HepG2 (cell line): ENCODE results near the gene ARL5B. TPM values are rescaled to one million over a fixed set of nuclear protein-coding genes. Genes with fewer than 3 reads are reported as not detected.

ENCODE experiments used
- ATF1 ChIP-seq: IDR thresholded peaks from 2 replicates; pipeline ENCODE4 v1.6.1; 2016; ENCODE audit warnings: mild to moderate bottlenecking, control low read depth
- ATF6 ChIP-seq: sonication (generic); formaldehyde crosslinking; conservative IDR thresholded peaks from 2 replicates; pipeline ENCODE4 v1.4.0; 2020; ENCODE audit warnings: missing genetic modification reagents
- CCAR2 ChIP-seq: fragments of 200-400 bp; formaldehyde crosslinking; optimal IDR thresholded peaks from 2 replicates; pipeline ENCODE3; 2018; ENCODE audit warnings: low read depth, mild to moderate bottlenecking, low read length, moderate library complexity
- CREM ChIP-seq, 2 experiments: sonication (generic) in 1 of 2; formaldehyde crosslinking in 1 of 2; IDR thresholded peaks; 2 replicates each; pipeline versions ENCODE4 v1.4.0 to v1.6.1; 2016 to 2020; ENCODE audit warnings: antibody characterized with exemption in 1 of 2, mild to moderate bottlenecking in 1 of 2, missing genetic modification reagents in 1 of 2
- EZH2 ChIP-seq: conservative IDR thresholded peaks from 2 replicates; pipeline ENCODE4 v1.6.1; 2012; ENCODE audit warnings: mild to moderate bottlenecking, low read depth, low read length, moderate library complexity
- GLMP ChIP-seq: sonication (generic); formaldehyde crosslinking; IDR thresholded peaks from 2 replicates; pipeline ENCODE4 v1.9.0; 2021; ENCODE audit warnings: missing genetic modification reagents, mild to moderate bottlenecking, borderline replicate concordance
- HOXA3 ChIP-seq: sonication (generic); formaldehyde crosslinking; IDR thresholded peaks from 2 replicates; pipeline ENCODE4 v1.5.0; 2020; ENCODE audit warnings: missing genetic modification reagents
- KDM5A ChIP-seq: fragments of 200-600 bp; sonication (generic); IDR thresholded peaks from 2 replicates; pipeline ENCODE4 v1.7.0; 2018; ENCODE audit warnings: antibody characterized with exemption, mild to moderate bottlenecking, low read length, borderline replicate concordance
- SAP130 ChIP-seq: IDR thresholded peaks from 2 replicates; pipeline ENCODE4 v1.6.1; 2016; ENCODE audit warnings: low read depth
- TEF ChIP-seq: sonication (generic); formaldehyde crosslinking; IDR thresholded peaks from 2 replicates; pipeline ENCODE4 v1.5.0; 2020; ENCODE audit warnings: missing genetic modification reagents
- ZBTB46 ChIP-seq: sonication (generic); formaldehyde crosslinking; IDR thresholded peaks from 2 replicates; pipeline ENCODE4 v1.4.0; 2020; ENCODE audit warnings: mild to moderate bottlenecking, missing genetic modification reagents, borderline replicate concordance
- ZIK1 ChIP-seq: sonication (generic); formaldehyde crosslinking; IDR thresholded peaks from 2 replicates; pipeline ENCODE4 v1.5.0; 2020; ENCODE audit warnings: mild to moderate bottlenecking, low read depth, missing genetic modification reagents, borderline replicate concordance
- ZNF142 ChIP-seq: sonication (generic); formaldehyde crosslinking; IDR thresholded peaks from 2 replicates; pipeline ENCODE4 v1.4.0; 2020; ENCODE audit warnings: missing genetic modification reagents
- ZNF143 ChIP-seq: sonication (generic); formaldehyde crosslinking; IDR thresholded peaks from 2 replicates; pipeline ENCODE4 v1.4.0; 2020; ENCODE audit warnings: missing genetic modification reagents
- ZNF24 ChIP-seq: fragments of 450-650 bp; IDR thresholded peaks from 2 replicates; pipeline ENCODE4 v1.6.1; 2017; ENCODE audit warnings: antibody characterized with exemption, mild to moderate bottlenecking
- ZNF264 ChIP-seq: sonication (generic); formaldehyde crosslinking; IDR thresholded peaks from 2 replicates; pipeline ENCODE4 v1.4.0; 2020; ENCODE audit warnings: missing genetic modification reagents
- ZNF296 ChIP-seq: sonication (generic); formaldehyde crosslinking; conservative IDR thresholded peaks from 2 replicates; pipeline ENCODE4 v1.5.0; 2020; ENCODE audit warnings: mild to moderate bottlenecking, missing genetic modification reagents
- ZNF501 ChIP-seq: sonication (generic); formaldehyde crosslinking; IDR thresholded peaks from 2 replicates; pipeline ENCODE4 v1.5.1; 2020; ENCODE audit warnings: mild to moderate bottlenecking, moderate library complexity, missing genetic modification reagents
- polyA plus RNA-seq, 8 experiments: library from polyadenylated mRNA; depleted of rRNA in 3 of 8; stranded (reverse) in 7 of 8; unstranded in 1 of 8; fragments of >200 nt; fragmentation: Illumina TruSeq in 4 of 8; extraction: Trizol in 4 of 8; gene quantifications; 2 replicates each; pipeline versions ENCODE4 v1.2.1 to v1.2.3, GENCODE V29; 2011 to 2016; ENCODE audit warnings: low read depth in 4 of 8, missing spikeins in 1 of 8, mixed read lengths in 1 of 8; ENCODE audit not compliant: insufficient read depth in 1 of 8
- total RNA-seq, 5 experiments: library from RNA; depleted of rRNA; stranded (reverse); fragments of >200 nt; fragmentation: Illumina TruSeq; extraction: Trizol; gene quantifications; 2 replicates each; pipeline ENCODE4 v1.2.3, GENCODE V29; 2016; ENCODE audit warnings: low read depth in 1 of 5

ARL5B gene
- total and polyA plus RNA-seq, 2 of the 13 experiments (the other 11 are each of a cell fraction or from before 2014, with no cell fraction given) = 26.6 to 32.7 TPM

- TF ChIP-seq ZNF24 = no peak
- TF ChIP-seq HOXA3 (CRISPR knock-in tag) = peak; percentile 94
- no peak for TF ChIP-seq ZBTB46 (CRISPR knock-in tag)
- TF ChIP-seq ZNF501 = 0 out of 2 replicates have a peak, but pooled peaks have one; percentile 5
- TF ChIP-seq ATF1 (CRISPR knock-in tag) = peak; percentile 80
- TF ChIP-seq ZNF143 (CRISPR knock-in tag) = 0 out of 2 replicates have a peak, but pooled peaks have one; percentile 49
- TF ChIP-seq ATF6 = no peak
- no peak for TF ChIP-seq GLMP (CRISPR knock-in tag)
- TF ChIP-seq CREM (IDR thresholded peaks at IDR 0.05) = peak; percentile 84
- no peak for TF ChIP-seq CREM (CRISPR knock-in tag; IDR thresholded peaks at IDR 0.05)
- TF ChIP-seq TEF = no peak
- TF ChIP-seq EZH2 = no peak
- TF ChIP-seq ZNF264 (CRISPR knock-in tag) = no peak
- TF ChIP-seq ZNF296 (CRISPR knock-in tag) = no peak
- peak; percentile 83 for TF ChIP-seq SAP130
- no peak for TF ChIP-seq CCAR2
- peak; percentile 47 for TF ChIP-seq KDM5A
- TF ChIP-seq ZIK1 (CRISPR knock-in tag) = no peak
- TF ChIP-seq ZNF142 (CRISPR knock-in tag) = peak; percentile 62; the same call in 1 of the 2 replicates
Observed at GRCh38 chr10:18659125-18659818, at the start of gene ARL5B (continued).
